ENCODE results near the gene ASNS. TPM values are rescaled to one million over a fixed set of nuclear protein-coding genes. Genes with fewer than 3 reads are reported as not detected.
"Not testable (repeated sequence)": the region's sequence is repeated elsewhere in the genome, so short reads cannot be mapped to it uniquely, and the experiment has no call there.

Gene ASNS
- total and polyA plus RNA-seq, 2 of the 4 experiments (the other 2 are of a cell fraction): 36.6 to 39.4 TPM

DNA sequence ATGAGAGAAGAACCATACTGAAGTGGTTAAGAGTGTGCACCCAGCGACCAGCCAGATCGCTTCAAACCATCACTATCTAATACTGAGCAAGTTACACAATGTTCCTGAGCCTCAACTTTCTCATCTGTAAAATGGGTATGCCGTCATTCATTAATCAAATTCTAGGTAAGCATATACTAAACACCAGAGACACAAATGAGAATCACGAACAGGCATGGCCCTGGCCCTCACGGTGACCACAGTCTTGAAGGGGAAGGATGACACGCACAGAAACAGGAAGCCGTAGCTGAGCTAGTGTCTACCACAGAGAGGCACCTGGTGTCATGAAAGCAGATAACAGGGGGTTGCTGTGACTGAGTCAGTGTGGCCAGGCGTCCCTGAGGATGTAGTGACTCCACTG lies 43.1 kb upstream of the ASNS start:
- ATAC-seq (ENCODE audit: low read depth); H2BK5ac ChIP-seq (ENCODE audit: low read depth, low read length, poor library complexity, severe bottlenecking); H3K56ac ChIP-seq (ENCODE audit: extremely low read depth, insufficient read depth, low read length); H3K14ac ChIP-seq (replicated peaks; ENCODE audit: low read depth, low read length); H3K4me3 ChIP-seq (ENCODE audit: insufficient read depth, low read depth, low read length); H2AK5ac ChIP-seq (ENCODE audit: low read depth, low read length); H4K20me1 ChIP-seq (ENCODE audit: insufficient read depth, low read length); H3K27me3 ChIP-seq (ENCODE audit: control insufficient read depth, insufficient read depth, low read length); H4K91ac ChIP-seq (ENCODE audit: insufficient read depth, low read depth, low read length); H3K9me3 ChIP-seq (ENCODE audit: control insufficient read depth, insufficient read depth, low read length); in situ Hi-C loops (cut with MboI; ENCODE audit: low sequenced_read_pairs); H3K4ac ChIP-seq (ENCODE audit: low read depth, low read length); H2AFZ ChIP-seq (replicated peaks; ENCODE audit: low read length, poor library complexity); H3K23ac ChIP-seq (ENCODE audit: low read depth, low read length); H3K79me1 ChIP-seq (ENCODE audit: low read depth in 1 of 2, low read length in 2 of 2); H3K36me3 ChIP-seq (ENCODE audit: control insufficient read depth, insufficient read depth, low read length); dilution Hi-C loops (cut with HindIII; ENCODE audit: low sequenced_read_pairs, unreplicated experiment); DNase-seq; H4K5ac ChIP-seq (ENCODE audit: low read depth, low read length); H3K4me2 ChIP-seq (ENCODE audit: low read depth, low read length); BruUV-seq (replicated peaks); intact Hi-C loops (cut with micrococcal nuclease); POLR2A ChIA-PET (ENCODE audit: unreplicated experiment); H2BK120ac ChIP-seq (ENCODE audit: low read depth, low read length); H2AK9ac ChIP-seq (replicated peaks; ENCODE audit: low read depth, low read length, poor library complexity); H3K9me1 ChIP-seq (ENCODE audit: insufficient read depth, low read length); H3K9ac ChIP-seq (ENCODE audit: low read depth, low read length); H4K8ac ChIP-seq (ENCODE audit: low read depth in 2 of 2, low read length in 2 of 2); H2BK20ac ChIP-seq (ENCODE audit: low read depth, low read length); H2BK15ac ChIP-seq (ENCODE audit: low read depth, low read length); H3K18ac ChIP-seq (ENCODE audit: low read depth, low read length); H3K4me1 ChIP-seq (ENCODE audit: control insufficient read depth, insufficient read depth, low read length); H3K27ac ChIP-seq (ENCODE audit: insufficient read depth, low read length); CTCF ChIA-PET: not testable (repeated sequence)
- WGBS, 2 experiments (ENCODE audit: extremely low coverage in 2 of 2, insufficient read length in 1 of 2): no CpG with 5 or more reads among the region's 8 CpGs

DNA sequence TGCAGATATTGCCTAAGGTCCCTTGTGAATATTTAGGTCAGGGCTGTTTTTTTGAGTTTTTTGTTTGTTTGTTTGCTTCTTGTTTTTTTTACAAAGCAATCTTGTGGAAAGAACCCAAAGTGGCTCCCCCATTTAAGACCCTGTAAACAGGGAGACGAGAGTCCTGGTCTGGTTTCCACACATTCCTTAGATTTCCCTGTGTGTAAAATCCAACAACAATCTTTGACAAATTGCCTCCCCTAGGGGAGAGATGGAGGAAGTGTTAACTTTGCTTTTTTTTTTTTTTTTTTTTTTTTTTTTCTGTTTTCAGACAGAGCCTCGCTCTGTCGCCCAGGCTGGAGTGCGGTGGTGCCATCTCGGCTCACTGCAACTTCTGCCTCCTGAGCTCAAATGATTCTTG lies 40.1 kb upstream of the ASNS start:
- H3K9ac ChIP-seq (ENCODE audit: low read depth, low read length); H3K4ac ChIP-seq (ENCODE audit: low read depth, low read length); CTCF ChIA-PET; H3K9me1 ChIP-seq (ENCODE audit: insufficient read depth, low read length); H3K36me3 ChIP-seq (ENCODE audit: control insufficient read depth, insufficient read depth, low read length); ATAC-seq (ENCODE audit: low read depth); H2BK15ac ChIP-seq (ENCODE audit: low read depth, low read length); H3K27me3 ChIP-seq (ENCODE audit: control insufficient read depth, insufficient read depth, low read length); H3K4me3 ChIP-seq (ENCODE audit: insufficient read depth, low read depth, low read length); DNase-seq; H2BK5ac ChIP-seq (ENCODE audit: low read depth, low read length, poor library complexity, severe bottlenecking); H4K20me1 ChIP-seq (ENCODE audit: insufficient read depth, low read length); H4K91ac ChIP-seq (ENCODE audit: insufficient read depth, low read depth, low read length); H3K79me1 ChIP-seq (ENCODE audit: low read depth in 1 of 2, low read length in 2 of 2); H3K4me1 ChIP-seq (ENCODE audit: control insufficient read depth, insufficient read depth, low read length); H4K5ac ChIP-seq (ENCODE audit: low read depth, low read length); H4K8ac ChIP-seq (ENCODE audit: low read depth in 2 of 2, low read length in 2 of 2); BruUV-seq (replicated peaks); H3K4me2 ChIP-seq (ENCODE audit: low read depth, low read length); H2BK120ac ChIP-seq (ENCODE audit: low read depth, low read length); H3K23ac ChIP-seq (ENCODE audit: low read depth, low read length); H3K56ac ChIP-seq (ENCODE audit: extremely low read depth, insufficient read depth, low read length); intact Hi-C loops (cut with micrococcal nuclease); POLR2A ChIA-PET (ENCODE audit: unreplicated experiment); H3K14ac ChIP-seq (replicated peaks; ENCODE audit: low read depth, low read length); H3K9me3 ChIP-seq (ENCODE audit: control insufficient read depth, insufficient read depth, low read length); H3K27ac ChIP-seq (ENCODE audit: insufficient read depth, low read length); dilution Hi-C loops (cut with HindIII; ENCODE audit: low sequenced_read_pairs, unreplicated experiment); H2AK5ac ChIP-seq (ENCODE audit: low read depth, low read length); H3K18ac ChIP-seq (ENCODE audit: low read depth, low read length); in situ Hi-C loops (cut with MboI; ENCODE audit: low sequenced_read_pairs); H2BK20ac ChIP-seq (ENCODE audit: low read depth, low read length); H2AFZ ChIP-seq (replicated peaks; ENCODE audit: low read length, poor library complexity); H2AK9ac ChIP-seq (replicated peaks; ENCODE audit: low read depth, low read length, poor library complexity): not testable (repeated sequence)
- WGBS, 2 experiments (ENCODE audit: extremely low coverage in 2 of 2, insufficient read length in 1 of 2): no CpG with 5 or more reads among the region's 5 CpGs

Measured in IMR-90 (cell line).